Skeletal muscle satellite cell (primary cell): ENCODE data around the gene MFAP1. TPM values are rescaled to one million over a fixed set of nuclear protein-coding genes. Genes with fewer than 3 reads are reported as not detected.
A peak's percentile ranks its signal among the peaks of the same experiment; 100 is the strongest.
"Not testable (repeated sequence)": the region's sequence is repeated elsewhere in the genome, so short reads cannot be mapped to it uniquely, and the experiment has no call there.

Source experiments
- H3K27me3 ChIP-seq: 2 replicates; pipeline ENCODE4 v1.7.0; 2013; ENCODE audit warnings: low read length; ENCODE audit not compliant: control insufficient read depth, insufficient read depth
- H3K36me3 ChIP-seq: 2 replicates; pipeline ENCODE4 v1.7.0; 2013; ENCODE audit warnings: mild to moderate bottlenecking, control low read depth, low read length; ENCODE audit not compliant: insufficient read depth
- H3K4me1 ChIP-seq: 2 replicates; pipeline ENCODE4 v1.7.0; 2013; ENCODE audit warnings: low read length; ENCODE audit not compliant: control insufficient read depth, insufficient read depth
- H3K4me2 ChIP-seq: 2 replicates; pipeline ENCODE4 v1.7.0; 2013; ENCODE audit warnings: mild to moderate bottlenecking, low read length
- H3K4me3 ChIP-seq: 2 replicates; pipeline ENCODE4 v1.7.0; 2013; ENCODE audit warnings: low read length
- H3K9ac ChIP-seq: 2 replicates; pipeline ENCODE4 v1.7.0; 2013; ENCODE audit warnings: mild to moderate bottlenecking, low read depth, low read length, moderate library complexity
- H3K9me3 ChIP-seq: replicated peaks from 2 replicates; pipeline ENCODE4 v1.7.0; 2013; ENCODE audit warnings: mild to moderate bottlenecking, control low read depth, low read length
- total RNA-seq: library from RNA; depleted of rRNA; stranded (reverse); fragments of >200 nt; gene quantifications from 2 replicates; pipeline ENCODE4 v1.2.3, GENCODE V29; 2012; rRNA removed

The MFAP1 gene, protein sequence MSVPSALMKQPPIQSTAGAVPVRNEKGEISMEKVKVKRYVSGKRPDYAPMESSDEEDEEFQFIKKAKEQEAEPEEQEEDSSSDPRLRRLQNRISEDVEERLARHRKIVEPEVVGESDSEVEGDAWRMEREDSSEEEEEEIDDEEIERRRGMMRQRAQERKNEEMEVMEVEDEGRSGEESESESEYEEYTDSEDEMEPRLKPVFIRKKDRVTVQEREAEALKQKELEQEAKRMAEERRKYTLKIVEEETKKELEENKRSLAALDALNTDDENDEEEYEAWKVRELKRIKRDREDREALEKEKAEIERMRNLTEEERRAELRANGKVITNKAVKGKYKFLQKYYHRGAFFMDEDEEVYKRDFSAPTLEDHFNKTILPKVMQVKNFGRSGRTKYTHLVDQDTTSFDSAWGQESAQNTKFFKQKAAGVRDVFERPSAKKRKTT
- total RNA-seq, result 18.6 and 18.8 TPM in 2 replicates

DNA sequence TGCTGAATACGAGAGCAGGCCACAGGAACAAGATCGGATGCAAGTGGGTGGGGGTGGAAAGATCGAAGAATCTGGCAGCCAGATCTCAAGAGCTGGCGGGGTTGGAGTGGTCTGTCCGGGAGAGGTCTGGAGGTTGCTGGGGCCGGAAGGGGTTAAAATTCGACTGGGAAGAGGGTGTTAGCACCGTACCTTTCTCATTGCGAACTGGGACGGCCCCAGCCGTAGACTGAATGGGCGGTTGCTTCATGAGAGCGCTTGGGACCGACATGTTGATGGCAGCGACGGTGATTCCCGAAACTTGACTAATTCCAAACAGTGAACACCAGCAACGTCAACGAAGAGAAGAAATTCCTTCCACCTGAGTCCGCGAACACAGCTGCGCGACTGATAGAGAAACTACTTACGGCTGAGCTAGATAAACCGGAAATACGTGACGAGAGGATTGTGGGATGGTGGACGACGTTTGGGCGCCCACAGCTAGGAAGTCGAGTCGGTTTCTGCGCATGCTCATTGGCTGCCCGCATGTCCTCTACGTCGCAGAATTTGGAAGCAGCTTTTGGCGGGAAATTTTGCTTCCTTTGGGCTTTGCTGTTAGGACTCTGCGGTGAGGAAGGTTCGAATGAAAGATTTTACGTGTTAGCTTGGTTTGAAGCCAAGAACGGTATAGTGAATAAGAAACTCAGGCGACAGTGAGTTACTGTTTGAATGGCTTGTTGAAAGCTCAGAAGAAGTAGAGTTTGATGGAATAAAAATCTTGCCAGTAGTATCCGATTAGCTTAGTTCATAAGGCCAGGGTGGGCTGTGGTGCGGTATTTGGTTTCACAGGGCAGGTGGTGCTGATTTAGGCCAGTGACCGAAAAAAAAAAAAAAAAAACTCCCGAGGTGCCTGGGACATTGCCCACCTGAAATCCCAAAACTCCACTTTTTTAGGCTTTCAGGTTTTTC lies at the start of gene MFAP1:
TSS of gene MFAP1 (minus strand) at position 389 of the 945 bp plus-strand sequence. CDS start at position 268, 121 bp downstream.
- peaks cover 35% of the 10 kb centered on the region for H3K4me1 ChIP-seq

DNA sequence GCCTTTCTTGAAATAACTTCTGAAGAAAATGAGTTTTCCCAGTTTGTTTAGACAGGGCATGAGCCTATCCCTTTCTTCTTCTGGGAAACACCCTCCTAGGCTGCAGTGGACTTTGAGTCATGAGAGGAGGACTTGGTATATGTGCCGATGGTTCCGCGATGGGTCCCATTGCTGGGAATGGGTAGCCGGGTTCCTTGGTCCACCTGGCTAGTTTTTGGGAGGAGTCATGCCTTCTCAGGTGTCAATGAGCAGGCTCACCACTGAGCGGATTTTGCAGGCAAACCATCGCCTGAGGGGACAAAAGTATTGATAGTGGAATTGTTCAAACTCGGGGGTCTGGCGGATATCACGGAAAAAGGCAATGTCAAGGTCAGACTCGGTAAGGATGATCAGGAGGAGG lies 49.2 kb upstream of the MFAP1 start:
- Histone ChIP-seq H3K4me2 (no peak overlapping the region), H3K4me3 (no peak overlapping the region), H3K9ac (no peak overlapping the region), H3K4me1 (no peaks in the 10 kb centered on the region), H3K27me3 (no peaks in the 10 kb centered on the region), H3K9me3 (no peaks in the 10 kb centered on the region), H3K36me3 (no peaks in the 10 kb centered on the region)

More for the DNA sequence above, at the start of gene MFAP1:
- Histone ChIP-seq H3K4me3 (peak within 1 kb of the TSS; percentile 77), H3K9ac (peak within 1 kb of the TSS; percentile 87), H3K36me3 (no peaks in the 10 kb centered on the region), H3K27me3 (no peaks in the 10 kb centered on the region), H3K4me2 (peak within 1 kb of the TSS; percentile 70), H3K9me3 (no peaks in the 10 kb centered on the region)

DNA sequence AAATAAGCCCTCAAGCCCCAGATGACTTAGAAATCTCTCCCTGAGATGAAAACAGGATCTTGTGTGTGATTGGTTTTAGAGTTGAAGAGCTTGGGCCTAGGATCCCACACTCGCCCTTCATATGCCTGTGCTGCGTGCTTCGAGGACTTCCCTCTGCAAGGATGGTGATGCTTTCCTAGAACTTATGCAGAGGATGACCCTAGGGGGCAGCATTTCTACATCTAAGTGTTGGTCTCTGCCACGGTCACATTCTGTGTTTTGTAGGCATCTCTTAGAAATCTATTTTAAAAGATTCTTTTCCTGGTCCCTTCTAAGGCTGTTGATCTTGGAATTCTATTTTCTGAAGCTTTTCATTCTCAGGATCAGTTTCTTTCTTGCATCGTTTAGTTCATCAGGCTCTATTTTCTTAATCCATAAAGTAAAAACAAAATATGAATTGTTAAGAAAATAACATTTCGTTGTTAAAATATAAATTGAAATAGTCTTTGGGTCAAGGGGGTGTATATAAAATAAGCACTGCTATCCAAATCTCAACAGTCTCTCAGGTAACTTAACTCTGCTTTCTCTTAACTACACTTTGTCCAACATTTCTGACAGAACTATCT lies 48.0 kb upstream of the MFAP1 start:
- Histone ChIP-seq H3K27me3 (no peaks in the 10 kb centered on the region), H3K4me3 (no peak overlapping the region), H3K9me3 (no peaks in the 10 kb centered on the region), H3K36me3 (no peaks in the 10 kb centered on the region), H3K9ac (no peak overlapping the region), H3K4me2 (no peak overlapping the region), H3K4me1 (no peaks in the 10 kb centered on the region)

DNA sequence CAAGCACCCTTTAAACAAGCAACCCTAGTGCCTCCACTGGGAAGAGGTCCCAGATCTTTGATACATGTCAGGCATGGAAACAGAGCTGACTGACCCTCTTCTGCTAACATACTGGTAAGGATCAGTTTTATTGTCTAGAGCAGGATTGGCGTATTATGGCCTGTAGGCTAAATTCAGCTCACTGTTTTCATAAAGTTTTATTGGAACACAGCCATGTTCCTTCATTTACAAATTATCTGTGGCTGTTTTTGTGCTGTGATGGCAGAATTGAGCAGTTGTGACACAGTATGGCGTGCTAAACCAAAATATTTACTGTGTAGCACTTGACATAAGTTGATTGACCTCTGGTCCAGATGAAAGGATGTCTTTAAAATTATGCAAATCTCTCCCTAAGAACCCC lies 47.3 kb upstream of the MFAP1 start:
- no peaks in the 10 kb centered on the region for H3K36me3 ChIP-seq
- no peak overlapping the region for H3K4me3 ChIP-seq
- H3K9ac ChIP-seq, result no peak overlapping the region
- H3K27me3 ChIP-seq, result no peaks in the 10 kb centered on the region
- no peak overlapping the region for H3K4me2 ChIP-seq
- H3K9me3 ChIP-seq, result no peaks in the 10 kb centered on the region
- no peaks in the 10 kb centered on the region for H3K4me1 ChIP-seq

DNA sequence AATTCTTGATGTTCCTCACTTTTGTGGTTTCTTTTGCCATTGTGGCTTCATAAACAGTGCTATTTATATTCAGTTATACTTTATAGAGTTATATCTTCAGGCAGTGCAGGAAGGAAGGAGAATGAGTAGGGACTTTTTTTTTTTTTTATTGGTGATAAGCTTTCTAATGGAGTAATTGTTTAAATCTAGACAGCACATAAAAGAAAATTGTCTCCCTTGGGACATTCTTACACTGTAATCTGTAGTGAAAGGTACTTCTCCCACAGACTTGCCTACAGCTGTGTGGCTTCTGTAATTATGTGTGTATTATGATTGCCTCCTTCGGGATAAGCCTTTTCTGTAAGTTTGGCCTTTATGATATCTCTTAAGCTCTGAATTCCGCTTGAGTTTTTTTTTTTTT lies 43.9 kb upstream of the MFAP1 start:
- Histone ChIP-seq H3K36me3 (peaks cover 4% of the 10 kb centered on the region), H3K9ac (no peak overlapping the region), H3K4me3 (no peak overlapping the region), H3K4me2 (no peak overlapping the region), H3K4me1 (no peaks in the 10 kb centered on the region), H3K27me3 (no peaks in the 10 kb centered on the region), H3K9me3 (no peaks in the 10 kb centered on the region)

DNA sequence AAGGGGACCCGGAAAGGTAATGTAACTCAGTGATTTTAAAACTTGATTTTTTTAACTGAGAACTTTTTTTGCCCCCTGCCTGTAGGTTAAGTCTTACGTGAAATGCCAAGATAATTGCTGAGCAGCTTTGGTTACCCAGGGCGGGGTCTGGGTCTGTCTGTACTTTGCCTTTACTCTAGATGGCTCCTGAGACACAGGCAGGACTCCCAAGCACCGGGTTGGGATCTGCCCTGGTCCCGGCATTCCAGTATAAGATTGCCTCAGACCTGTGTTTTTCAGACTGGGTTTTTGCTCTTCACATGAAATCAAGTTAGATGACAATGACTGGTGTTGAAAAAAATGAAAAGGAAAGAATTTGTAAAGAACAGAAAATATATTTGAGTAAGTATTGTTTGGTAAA lies 42.6 kb upstream of the MFAP1 start:
- H3K9me3 ChIP-seq, result no peaks in the 10 kb centered on the region
- no peaks in the 10 kb centered on the region for H3K4me1 ChIP-seq
- no peak overlapping the region for H3K4me2 ChIP-seq
- no peaks in the 10 kb centered on the region for H3K27me3 ChIP-seq
- peaks cover 4% of the 10 kb centered on the region for H3K36me3 ChIP-seq
- no peak overlapping the region for H3K4me3 ChIP-seq
- no peak overlapping the region for H3K9ac ChIP-seq

DNA sequence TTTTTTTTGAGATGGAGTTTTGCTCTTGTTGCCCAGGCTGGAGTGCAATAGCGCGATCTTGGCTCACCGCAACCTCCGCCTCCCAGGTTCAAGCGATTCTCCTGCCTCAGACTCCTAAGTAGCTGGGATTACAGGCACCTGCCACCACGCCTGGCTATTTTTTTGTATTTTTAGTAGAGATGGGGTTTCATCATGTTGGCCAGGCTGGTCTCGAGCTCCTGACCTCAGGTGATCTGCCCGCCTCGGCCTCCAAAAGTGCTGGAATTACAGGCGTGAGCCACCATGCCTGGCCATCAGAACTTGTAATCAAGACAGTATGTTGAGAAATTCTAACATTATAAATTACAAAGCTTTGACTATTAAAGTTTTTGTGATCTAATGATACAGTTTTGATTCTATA lies 42.1 kb upstream of the MFAP1 start:
- H3K9me3 ChIP-seq, H3K9ac ChIP-seq, H3K4me3 ChIP-seq, H3K27me3 ChIP-seq, H3K4me2 ChIP-seq, H3K36me3 ChIP-seq, H3K4me1 ChIP-seq: not testable (repeated sequence)

DNA sequence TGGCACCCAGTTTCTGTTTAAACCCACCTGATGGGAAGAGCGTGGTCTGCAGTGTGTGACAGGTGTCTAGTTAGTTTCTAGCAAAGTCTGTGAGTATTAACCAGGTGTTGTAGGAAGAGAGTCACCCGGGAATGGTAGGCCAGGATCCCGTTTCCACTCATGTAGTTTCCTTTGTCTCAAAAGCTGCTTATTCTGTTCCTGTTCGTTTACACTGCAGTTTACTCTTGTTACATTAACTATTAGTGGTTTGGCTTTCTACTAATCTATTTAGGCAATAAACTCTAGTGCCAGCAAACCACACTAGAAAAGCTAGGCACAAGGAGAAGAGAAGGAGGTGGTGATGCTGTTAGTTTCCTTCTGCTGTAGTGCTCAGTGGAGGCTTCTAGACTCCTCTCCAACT lies 35.1 kb upstream of the MFAP1 start:
- H3K4me1 ChIP-seq, result no peaks in the 10 kb centered on the region
- peaks cover 9% of the 10 kb centered on the region for H3K36me3 ChIP-seq
- no peaks in the 10 kb centered on the region for H3K27me3 ChIP-seq
- H3K9me3 ChIP-seq, result no peaks in the 10 kb centered on the region
- H3K9ac ChIP-seq, result no peak overlapping the region
- no peak overlapping the region for H3K4me3 ChIP-seq
- H3K4me2 ChIP-seq, result no peak overlapping the region

DNA sequence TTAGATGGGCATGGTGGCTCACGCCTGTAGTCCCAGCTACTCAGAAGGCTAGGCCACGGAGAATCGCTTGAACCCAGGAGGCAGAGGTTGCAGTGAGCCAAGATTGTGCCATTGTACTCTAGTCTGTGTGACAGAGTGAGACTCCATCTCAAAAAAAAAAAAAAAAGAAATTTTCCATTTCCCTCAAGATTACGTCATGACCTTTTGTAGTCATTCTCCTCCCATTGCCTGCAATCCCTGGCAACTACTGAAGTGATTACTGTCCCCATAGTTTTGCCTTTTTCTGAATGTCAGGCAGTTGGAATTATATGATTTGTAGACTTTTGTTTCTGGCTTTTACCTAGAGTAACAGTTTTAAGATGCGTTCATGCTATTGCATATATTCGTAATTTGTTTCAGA lies 30.3 kb upstream of the MFAP1 start:
- Histone ChIP-seq H3K27me3 (no peaks in the 10 kb centered on the region), H3K9ac (no peak overlapping the region), H3K4me2 (no peak overlapping the region), H3K9me3 (no peaks in the 10 kb centered on the region), H3K4me3 (no peak overlapping the region), H3K36me3 (peaks cover 14% of the 10 kb centered on the region), H3K4me1 (no peaks in the 10 kb centered on the region)

DNA sequence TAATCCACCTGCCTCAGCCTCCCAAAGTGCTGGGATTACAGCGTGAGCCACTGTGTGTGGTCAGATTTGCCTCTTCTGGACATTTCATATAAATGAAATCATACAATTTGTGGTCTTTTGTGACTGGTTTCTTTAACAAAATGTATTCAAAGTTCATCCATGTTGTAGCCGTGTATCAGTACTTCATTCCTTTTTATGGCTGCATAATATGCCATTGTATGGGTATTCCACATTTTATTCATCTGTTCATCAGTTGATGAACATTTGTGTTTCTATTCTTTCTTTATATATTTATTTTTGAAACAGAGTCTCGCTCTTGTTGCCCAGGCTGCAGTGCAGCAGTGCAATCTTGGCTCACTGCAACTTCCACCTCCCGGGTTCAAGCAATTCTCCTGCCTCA lies 28.1 kb upstream of the MFAP1 start:
- H3K36me3 ChIP-seq, result peaks cover 4% of the 10 kb centered on the region

DNA sequence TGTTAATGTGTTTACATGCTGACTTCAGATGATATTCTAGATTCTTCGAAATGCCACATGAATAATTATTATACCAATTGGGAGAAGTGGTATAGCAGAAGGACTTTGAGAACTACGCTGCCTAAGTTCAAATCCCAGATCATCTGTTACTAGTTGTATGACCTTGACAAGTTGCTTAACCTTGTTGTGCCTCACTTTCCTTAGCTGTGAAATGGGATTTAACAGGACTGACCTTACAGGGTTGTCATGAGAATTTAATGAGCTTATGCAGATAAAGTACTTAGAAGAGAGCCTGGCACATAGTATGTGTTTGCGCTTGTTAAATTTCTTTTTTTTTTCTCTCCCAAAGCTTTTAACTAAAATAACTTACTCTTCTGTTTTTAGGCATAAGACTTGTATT lies 26.8 kb upstream of the MFAP1 start:
- Histone ChIP-seq H3K9me3 (no peaks in the 10 kb centered on the region), H3K9ac (no peak overlapping the region), H3K27me3 (no peaks in the 10 kb centered on the region), H3K4me1 (no peaks in the 10 kb centered on the region), H3K4me2 (no peak overlapping the region), H3K36me3 (peaks cover 4% of the 10 kb centered on the region), H3K4me3 (no peak overlapping the region)

More for the DNA sequence above, 28.1 kb upstream of the MFAP1 start:
- Histone ChIP-seq H3K9ac (no peak overlapping the region), H3K9me3 (no peaks in the 10 kb centered on the region), H3K4me1 (no peaks in the 10 kb centered on the region), H3K4me2 (no peak overlapping the region), H3K27me3 (no peaks in the 10 kb centered on the region), H3K4me3 (no peak overlapping the region)
